ENCODE results near the gene BARD1.

BARD1 gene

DNA sequence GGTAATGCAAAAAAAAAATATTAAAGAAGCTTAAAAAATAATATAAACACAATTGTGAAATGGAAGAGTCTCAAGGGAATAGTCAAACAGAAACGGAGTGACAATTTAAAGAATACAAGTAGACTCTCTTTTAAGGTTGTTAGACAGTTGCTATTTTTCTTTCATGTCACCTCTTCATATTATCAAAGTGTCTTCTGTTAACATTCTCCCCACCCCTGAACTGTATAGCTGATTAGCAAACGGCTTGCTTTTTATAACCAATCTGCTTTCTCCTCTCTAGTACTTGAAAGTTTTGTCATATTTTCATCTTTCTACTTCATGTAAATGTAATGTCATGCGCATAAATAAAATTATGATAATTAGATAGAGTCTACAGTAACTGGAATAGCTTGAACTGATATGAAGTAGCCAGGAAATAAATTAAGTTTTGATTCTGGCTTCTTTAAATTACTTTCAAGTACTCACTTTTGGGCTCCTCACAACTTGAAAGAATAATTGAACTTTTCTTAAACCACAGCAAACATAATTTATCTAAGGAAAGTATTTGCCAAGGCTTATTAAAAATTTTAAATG lies 37.0 kb downstream of the BARD1 start:
- 0 out of 2 replicates have a peak, but pooled peaks cover under 1% of the 10 kb centered on the region for H3K79me2 ChIP-seq (ENCODE audit: insufficient read depth, low read depth)

DNA sequence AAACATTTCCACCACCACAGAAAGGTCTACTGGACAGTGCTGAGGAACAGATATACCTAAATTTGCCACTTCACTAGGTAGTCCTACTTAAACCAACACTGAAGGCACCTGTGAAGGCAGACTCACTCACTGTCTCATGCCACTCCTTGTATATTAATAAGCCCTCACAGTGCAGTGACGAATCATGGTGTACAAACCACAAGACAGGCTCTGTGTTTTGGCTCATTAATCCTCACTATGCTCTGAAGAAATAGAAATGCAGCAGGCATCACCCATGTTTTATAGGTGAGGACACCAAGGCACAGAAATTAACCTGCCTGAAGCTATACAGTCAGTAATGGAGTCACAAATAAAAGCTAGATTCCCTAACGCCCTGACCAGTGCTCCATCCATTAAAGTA lies 44.3 kb downstream of the BARD1 start:
- Histone ChIP-seq H3K79me2 (ENCODE audit: insufficient read depth, low read depth) (no peaks in the 10 kb centered on the region), H4K20me1 (ENCODE audit: insufficient read depth) (no peaks in the 10 kb centered on the region; the same call in 1 of the 2 replicates), H3K27me3 (ENCODE audit: insufficient read depth, low read depth) (no peaks in the 10 kb centered on the region), H2AFZ (ENCODE audit: low read depth) (no peak overlapping the region), H3K4me3 (IDR thresholded peaks at IDR 0.05; ENCODE audit: insufficient read depth, low read depth, low read length) (no peak overlapping the region), H3K36me3 (ENCODE audit: insufficient read depth) (peaks cover 3% of the 10 kb centered on the region; the same call in 1 of the 2 replicates), H3K9ac (no peak overlapping the region), H3K27ac (no peak overlapping the region), H3K4me2 (no peak overlapping the region), H3K4me1 (ENCODE audit: low read depth, poor library complexity, severe bottlenecking) (no peaks in the 10 kb centered on the region)
- TF ChIP-seq, protein P1, sequence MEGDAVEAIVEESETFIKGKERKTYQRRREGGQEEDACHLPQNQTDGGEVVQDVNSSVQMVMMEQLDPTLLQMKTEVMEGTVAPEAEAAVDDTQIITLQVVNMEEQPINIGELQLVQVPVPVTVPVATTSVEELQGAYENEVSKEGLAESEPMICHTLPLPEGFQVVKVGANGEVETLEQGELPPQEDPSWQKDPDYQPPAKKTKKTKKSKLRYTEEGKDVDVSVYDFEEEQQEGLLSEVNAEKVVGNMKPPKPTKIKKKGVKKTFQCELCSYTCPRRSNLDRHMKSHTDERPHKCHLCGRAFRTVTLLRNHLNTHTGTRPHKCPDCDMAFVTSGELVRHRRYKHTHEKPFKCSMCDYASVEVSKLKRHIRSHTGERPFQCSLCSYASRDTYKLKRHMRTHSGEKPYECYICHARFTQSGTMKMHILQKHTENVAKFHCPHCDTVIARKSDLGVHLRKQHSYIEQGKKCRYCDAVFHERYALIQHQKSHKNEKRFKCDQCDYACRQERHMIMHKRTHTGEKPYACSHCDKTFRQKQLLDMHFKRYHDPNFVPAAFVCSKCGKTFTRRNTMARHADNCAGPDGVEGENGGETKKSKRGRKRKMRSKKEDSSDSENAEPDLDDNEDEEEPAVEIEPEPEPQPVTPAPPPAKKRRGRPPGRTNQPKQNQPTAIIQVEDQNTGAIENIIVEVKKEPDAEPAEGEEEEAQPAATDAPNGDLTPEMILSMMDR (conservative IDR thresholded peaks at IDR 0.05; ENCODE audit: low read depth, low read length): no peak

More for the DNA sequence above, 37.0 kb downstream of the BARD1 start:
- Histone ChIP-seq H3K4me3 (IDR thresholded peaks at IDR 0.05; ENCODE audit: insufficient read depth, low read depth, low read length) (no peak overlapping the region), H3K4me1 (ENCODE audit: low read depth, poor library complexity, severe bottlenecking) (no peaks in the 10 kb centered on the region), H3K27ac (no peak overlapping the region), H3K4me2 (no peak overlapping the region), H3K27me3 (ENCODE audit: insufficient read depth, low read depth) (no peaks in the 10 kb centered on the region), H3K36me3 (ENCODE audit: insufficient read depth) (no peaks in the 10 kb centered on the region), H2AFZ (ENCODE audit: low read depth) (no peak overlapping the region), H3K9ac (no peak overlapping the region), H4K20me1 (ENCODE audit: insufficient read depth) (no peaks in the 10 kb centered on the region; the same call in 1 of the 2 replicates)
- TF ChIP-seq, protein P1 (conservative IDR thresholded peaks at IDR 0.05; ENCODE audit: low read depth, low read length): no peak

DNA sequence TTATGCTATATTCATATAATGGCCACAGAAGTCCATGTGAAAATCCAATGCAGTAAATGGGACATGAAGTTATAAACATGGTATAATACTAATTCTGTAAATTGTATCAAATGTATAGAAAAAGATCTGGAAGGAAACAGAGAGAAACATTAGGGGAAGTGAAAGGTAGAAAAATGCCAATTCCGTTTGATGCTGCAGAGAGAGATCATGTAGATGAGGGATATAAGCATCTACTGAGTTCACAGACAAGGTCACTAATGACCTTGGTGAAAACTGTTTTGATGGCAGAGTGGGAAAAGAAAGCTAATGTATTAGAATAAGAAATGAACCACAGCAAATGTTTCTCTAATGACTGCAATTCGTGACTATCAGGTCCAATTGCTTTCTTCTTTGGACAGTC lies 56.0 kb downstream of the BARD1 start:
- Histone ChIP-seq H4K20me1 (ENCODE audit: insufficient read depth) (no peaks in the 10 kb centered on the region; the same call in 1 of the 2 replicates), H3K27me3 (ENCODE audit: insufficient read depth, low read depth) (no peaks in the 10 kb centered on the region), H3K36me3 (ENCODE audit: insufficient read depth) (no peaks in the 10 kb centered on the region), H3K9ac (no peak overlapping the region), H3K79me2 (ENCODE audit: insufficient read depth, low read depth) (no peaks in the 10 kb centered on the region), H3K27ac (no peak overlapping the region), H2AFZ (ENCODE audit: low read depth) (no peak overlapping the region), H3K4me2 (no peak overlapping the region), H3K4me3 (IDR thresholded peaks at IDR 0.05; ENCODE audit: insufficient read depth, low read depth, low read length) (no peak overlapping the region), H3K4me1 (ENCODE audit: low read depth, poor library complexity, severe bottlenecking) (peaks cover 40% of the 10 kb centered on the region)
- TF ChIP-seq, protein P1 (conservative IDR thresholded peaks at IDR 0.05; ENCODE audit: low read depth, low read length): no peak

DNA sequence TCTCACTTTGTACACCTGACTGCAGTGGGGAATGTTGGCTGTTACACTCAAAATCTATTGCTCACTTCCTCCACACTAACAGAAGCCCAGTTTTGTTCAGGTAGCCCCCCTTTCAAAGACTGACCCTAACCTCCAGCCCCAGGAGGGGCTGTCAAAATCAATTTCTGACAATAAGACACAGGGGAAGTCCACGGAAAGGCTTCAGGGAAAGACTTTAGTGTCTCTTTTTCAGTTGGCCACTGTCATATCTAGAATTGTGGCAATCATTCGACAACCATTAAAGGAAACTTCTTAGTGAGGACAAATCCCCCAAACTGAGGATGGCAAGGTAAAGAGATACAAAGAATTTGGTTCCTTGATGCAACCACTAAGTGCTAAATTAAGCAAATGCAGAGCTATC lies 59.0 kb downstream of the BARD1 start:
- no peak overlapping the region for H3K4me3 ChIP-seq (IDR thresholded peaks at IDR 0.05; ENCODE audit: insufficient read depth, low read depth, low read length)
- no peak overlapping the region for H2AFZ ChIP-seq (ENCODE audit: low read depth)
- H4K20me1 ChIP-seq (ENCODE audit: insufficient read depth): no peaks in the 10 kb centered on the region; the same call in 1 of the 2 replicates
- peaks cover 58% of the 10 kb centered on the region for H3K4me1 ChIP-seq (ENCODE audit: low read depth, poor library complexity, severe bottlenecking)
- H3K27me3 ChIP-seq (ENCODE audit: insufficient read depth, low read depth): no peaks in the 10 kb centered on the region
- H3K36me3 ChIP-seq (ENCODE audit: insufficient read depth): no peaks in the 10 kb centered on the region
- H3K9ac ChIP-seq: no peak overlapping the region
- TF ChIP-seq, protein P1 (conservative IDR thresholded peaks at IDR 0.05; ENCODE audit: low read depth, low read length): no peak
- H3K27ac ChIP-seq: peak overlapping the region; percentile 10; the same call in 1 of the 2 replicates
- H3K79me2 ChIP-seq (ENCODE audit: insufficient read depth, low read depth): peaks cover 10% of the 10 kb centered on the region; the same call in 1 of the 2 replicates
- no peak overlapping the region for H3K4me2 ChIP-seq
